Measurements from ENCODE around the gene TF.
"Not testable (repeated sequence)": the region's sequence is repeated elsewhere in the genome, so short reads cannot be mapped to it uniquely, and the experiment has no call there.

TF gene

GRCh38 chr3:133745981-133746711 is at the start of gene TF:
TF (plus strand) TSS chr3:133746393; CDS start chr3:133746441, 48 bp downstream.
- DNase-seq: no peak

- DNase-seq: no peak
Measured at GRCh38 chr3:133697960-133698359, 48.2 kb upstream of the TF start.

- no peak for DNase-seq
Measured at GRCh38 chr3:133699467-133699866, 46.7 kb upstream of the TF start.

GRCh38 chr3:133699903-133700302 is 46.3 kb upstream of the TF start:
- DNase-seq: no peak

GRCh38 chr3:133700351-133700750 is 45.8 kb upstream of the TF start:
- DNase-seq: no peak

- no peak for DNase-seq
Measured at GRCh38 chr3:133701435-133702358, 44.5 kb upstream of the TF start.

GRCh38 chr3:133703915-133704314 is 42.3 kb upstream of the TF start:
- DNase-seq: no peak

GRCh38 chr3:133706033-133706432 is 40.2 kb upstream of the TF start:
- no peak for DNase-seq

- no peak for DNase-seq
Measured at GRCh38 chr3:133709139-133709750, 36.9 kb upstream of the TF start.

GRCh38 chr3:133711013-133711412 is 35.2 kb upstream of the TF start:
- DNase-seq: no peak

- no peak for DNase-seq
Measured at GRCh38 chr3:133712017-133712416, 34.2 kb upstream of the TF start.

- no peak for DNase-seq
Measured at GRCh38 chr3:133713347-133713746, 32.8 kb upstream of the TF start.

- no peak for DNase-seq
Measured at GRCh38 chr3:133717424-133717823, 28.8 kb upstream of the TF start.

- no peak for DNase-seq
Measured at GRCh38 chr3:133722935-133723334, 23.3 kb upstream of the TF start.

- no peak for DNase-seq
Measured at GRCh38 chr3:133730993-133731392, 15.2 kb upstream of the TF start.

GRCh38 chr3:133732231-133732630 is 14.0 kb upstream of the TF start:
- not testable (repeated sequence) for DNase-seq

- DNase-seq: no peak
Measured at GRCh38 chr3:133733226-133733625, 13.0 kb upstream of the TF start.

GRCh38 chr3:133734305-133734704 is 11.9 kb upstream of the TF start:
- no peak for DNase-seq

- peak; percentile 79 for DNase-seq
Measured at GRCh38 chr3:133742351-133743091, 3.7 kb upstream of the TF start.

GRCh38 chr3:133744241-133744640 is 2.0 kb upstream of the TF start:
- no peak for DNase-seq

- DNase-seq: no peak
Measured at GRCh38 chr3:133745108-133745507, 1.1 kb upstream of the TF start.

GRCh38 chr3:133746712-133747066 is 496 bp downstream of the TF start:
- no peak for DNase-seq

- no peak for DNase-seq
Measured at GRCh38 chr3:133747373-133747772, 1.2 kb downstream of the TF start.
